IMR-90 (cell line): ENCODE data around the gene SORCS1. TPM values are rescaled to one million over a fixed set of nuclear protein-coding genes. Genes with fewer than 3 reads are reported as not detected.

Experiments used
- ATAC-seq: fragments of 200-7000 bp; cut with Tn5 transposase; 2 replicates; pipeline ENCODE4 v1.9.1; 2020; ENCODE audit warnings: low read depth, mild to moderate bottlenecking, moderate library complexity
- BruUV-seq: library from RNA; stranded (reverse); fragments of 400-500 nt; replicated peaks from 2 replicates; lab custom pipeline; 2021; lab: Mats Ljungman, UMichigan
- CTCF ChIA-PET: fragments of 300-600 bp; formaldehyde crosslinking; extraction: SDS; loops from one replicate; lab custom pipeline; 2021; ENCODE audit warnings: antibody characterized with exemption; lab: Yijun Ruan, JAX
- POLR2A ChIA-PET: fragments of 300-600 bp; sonication (Branson Sonifier 250); formaldehyde crosslinking; loops from one replicate; lab custom pipeline; 2022; ENCODE audit warnings: antibody characterized with exemption; ENCODE audit not compliant: unreplicated experiment; lab: Charles Lee
- DNase-seq: peaks from one replicate; pipeline ENCODE4 v3.0.0; 2013
- H2AFZ ChIP-seq: replicated peaks from 2 replicates; pipeline ENCODE3; 2013; ENCODE audit warnings: low read length, mild to moderate bottlenecking; ENCODE audit not compliant: poor library complexity
- H2AK5ac ChIP-seq: 2 replicates; pipeline ENCODE4 v1.6.1; 2013; ENCODE audit warnings: low read depth, low read length, inconsistent platforms
- H2AK9ac ChIP-seq: replicated peaks from 2 replicates; pipeline ENCODE3; 2013; ENCODE audit warnings: mild to moderate bottlenecking, low read depth, low read length, moderate library complexity; ENCODE audit not compliant: poor library complexity
- H2BK120ac ChIP-seq: 2 replicates; pipeline ENCODE4 v1.6.1; 2013; ENCODE audit warnings: low read depth, low read length, inconsistent platforms
- H2BK15ac ChIP-seq: 3 replicates; pipeline ENCODE4 v1.6.1; 2013; ENCODE audit warnings: low read depth, low read length, inconsistent platforms
- H2BK20ac ChIP-seq: 2 replicates; pipeline ENCODE4 v1.6.1; 2013; ENCODE audit warnings: low read depth, mild to moderate bottlenecking, inconsistent platforms, low read length, moderate library complexity
- H2BK5ac ChIP-seq: 2 replicates; pipeline ENCODE4 v1.6.1; 2013; ENCODE audit warnings: mild to moderate bottlenecking, low read depth, low read length, inconsistent platforms; ENCODE audit not compliant: poor library complexity, severe bottlenecking
- H3K14ac ChIP-seq: replicated peaks from 2 replicates; pipeline ENCODE4 v1.6.1; 2013; ENCODE audit warnings: low read depth, low read length, inconsistent platforms
- H3K18ac ChIP-seq: 2 replicates; pipeline ENCODE4 v1.6.1; 2013; ENCODE audit warnings: low read depth, low read length, control low read depth
- H3K23ac ChIP-seq: 2 replicates; pipeline ENCODE4 v1.6.1; 2013; ENCODE audit warnings: low read depth, low read length, inconsistent platforms
- H3K27ac ChIP-seq: 2 replicates; pipeline ENCODE4 v1.5.1; 2013; ENCODE audit warnings: mild to moderate bottlenecking, control low read depth, low read length; ENCODE audit not compliant: insufficient read depth
- H3K27me3 ChIP-seq: 2 replicates; pipeline ENCODE4 v1.6.1; 2013; ENCODE audit warnings: low read length; ENCODE audit not compliant: control insufficient read depth, insufficient read depth
- H3K36me3 ChIP-seq: 2 replicates; pipeline ENCODE4 v1.6.1; 2013; ENCODE audit warnings: low read length, mixed read lengths; ENCODE audit not compliant: control insufficient read depth, insufficient read depth
- H3K4ac ChIP-seq: 2 replicates; pipeline ENCODE4 v1.6.1; 2013; ENCODE audit warnings: low read depth, low read length, inconsistent platforms
- H3K4me1 ChIP-seq: 2 replicates; pipeline ENCODE4 v1.6.1; 2013; ENCODE audit warnings: low read length, mixed read lengths; ENCODE audit not compliant: control insufficient read depth, insufficient read depth
- H3K4me2 ChIP-seq: 2 replicates; pipeline ENCODE4 v1.6.1; 2013; ENCODE audit warnings: low read depth, mild to moderate bottlenecking, control low read depth, low read length, moderate library complexity
- H3K4me3 ChIP-seq: 2 replicates; pipeline ENCODE4 v1.5.1; 2013; ENCODE audit warnings: low read depth, mild to moderate bottlenecking, control low read depth, low read length, moderate library complexity; ENCODE audit not compliant: insufficient read depth
- H3K56ac ChIP-seq: 2 replicates; pipeline ENCODE4 v1.6.1; 2013; ENCODE audit warnings: low read length, inconsistent platforms; ENCODE audit not compliant: insufficient read depth; ENCODE audit errors: extremely low read depth
- H3K79me1 ChIP-seq, 2 experiments: 2 replicates each; pipeline ENCODE4 v1.6.1; 2013; ENCODE audit warnings: low read length in 2 of 2, inconsistent platforms in 1 of 2, low read depth in 1 of 2
- H3K9ac ChIP-seq: 2 replicates; pipeline ENCODE4 v1.6.1; 2013; ENCODE audit warnings: low read depth, low read length, control low read depth
- H3K9me1 ChIP-seq: 2 replicates; pipeline ENCODE4 v1.6.1; 2013; ENCODE audit warnings: low read length, inconsistent platforms; ENCODE audit not compliant: insufficient read depth
- H3K9me3 ChIP-seq: 2 replicates; pipeline ENCODE4 v1.6.1; 2013; ENCODE audit warnings: low read length; ENCODE audit not compliant: control insufficient read depth, insufficient read depth
- H4K20me1 ChIP-seq: 2 replicates; pipeline ENCODE4 v1.6.1; 2013; ENCODE audit warnings: low read length, inconsistent platforms; ENCODE audit not compliant: insufficient read depth
- H4K5ac ChIP-seq: 2 replicates; pipeline ENCODE4 v1.6.1; 2013; ENCODE audit warnings: mild to moderate bottlenecking, low read depth, low read length, control low read depth
- H4K8ac ChIP-seq, 2 experiments: 2 replicates each; pipeline ENCODE4 v1.6.1; 2013; ENCODE audit warnings: low read depth in 2 of 2, low read length in 2 of 2, control low read depth in 1 of 2, inconsistent platforms in 1 of 2
- H4K91ac ChIP-seq: 2 replicates; pipeline ENCODE4 v1.6.1; 2013; ENCODE audit warnings: low read depth, low read length, inconsistent platforms; ENCODE audit not compliant: insufficient read depth
- BHLHE40 ChIP-seq: fragments of 150-350 bp; IDR thresholded peaks from 2 replicates; pipeline ENCODE4 v1.6.1; 2016; ENCODE audit warnings: mild to moderate bottlenecking, low read depth, low read length
- CEBPB ChIP-seq: IDR thresholded peaks from 2 replicates; pipeline ENCODE4 v1.6.1; 2012; ENCODE audit warnings: low read depth, low read length, improper control_type of control experiment
- CHD1 ChIP-seq: IDR thresholded peaks from 2 replicates; pipeline ENCODE4 v1.6.1; 2012; ENCODE audit warnings: low read depth, low read length, improper control_type of control experiment
- FOS ChIP-seq: fragments of 150-350 bp; IDR thresholded peaks from 2 replicates; pipeline ENCODE4 v1.6.1; 2016; ENCODE audit warnings: low read depth, low read length
- MAFK ChIP-seq: IDR thresholded peaks from 2 replicates; pipeline ENCODE4 v1.6.1; 2012; ENCODE audit warnings: low read depth, low read length, improper control_type of control experiment
- MAZ ChIP-seq: IDR thresholded peaks from 2 replicates; pipeline ENCODE4 v1.6.1; 2012; ENCODE audit warnings: low read depth, mild to moderate bottlenecking, low read length, improper control_type of control experiment, moderate library complexity, borderline replicate concordance
- MXI1 ChIP-seq: IDR thresholded peaks from 2 replicates; pipeline ENCODE4 v1.6.1; 2012; ENCODE audit warnings: low read depth, mild to moderate bottlenecking, low read length, moderate library complexity, borderline replicate concordance
- NFE2L2 ChIP-seq: fragments of 150-350 bp; IDR thresholded peaks from 2 replicates; pipeline ENCODE4 v1.6.1; 2016; ENCODE audit warnings: low read depth, mild to moderate bottlenecking, low read length
- RAD21 ChIP-seq: IDR thresholded peaks from 2 replicates; pipeline ENCODE4 v1.6.1; 2012; ENCODE audit warnings: low read length, improper control_type of control experiment
- RCOR1 ChIP-seq: IDR thresholded peaks from 2 replicates; pipeline ENCODE4 v1.6.1; 2012; ENCODE audit warnings: mild to moderate bottlenecking, low read length, improper control_type of control experiment; ENCODE audit not compliant: insufficient replicate concordance
- WGBS, 2 experiments: methylation state at CpG; one replicate each; pipeline versions ENCODE4 v1.1.5 to v1.1.7; 2013; ENCODE audit warnings: missing lambda C conversion rate in 2 of 2; ENCODE audit not compliant: insufficient read length in 1 of 2; ENCODE audit errors: extremely low coverage in 2 of 2; 5-methylcytosine and 5-hydroxymethylcytosine counted together
- dilution Hi-C: fragments of 300-500 bp; cut with HindIII; formaldehyde crosslinking; loops from one replicate; pipeline ENCODE4 v1.14.3; 2018; ENCODE audit warnings: low sequenced_read_pairs; ENCODE audit not compliant: unreplicated experiment
- in situ Hi-C: fragments of 300-500 bp; cut with MboI; formaldehyde crosslinking; loops from 3 replicates; pipeline ENCODE4 v1.14.3; 2019; ENCODE audit warnings: low sequenced_read_pairs, inconsistent platforms, mixed read lengths
- intact Hi-C: fragments of 100-400 bp; cut with micrococcal nuclease; formaldehyde crosslinking; loops from 2 replicates; pipeline ENCODE4 v1.10.0; 2022
- polyA plus RNA-seq, 3 experiments: library from polyadenylated mRNA; depleted of rRNA; stranded (reverse); fragments of >200 nt; gene quantifications; 2 replicates each; pipeline ENCODE4 v1.2.3, GENCODE V29; 2012; ENCODE audit warnings: low replicate concordance in 1 of 3
- total RNA-seq: library from RNA; depleted of rRNA; stranded (reverse); fragments of >200 nt; gene quantifications from 2 replicates; pipeline ENCODE4 v1.2.3, GENCODE V29; 2012
- TF ChIP-seq, protein P1 (sequence below): fragments of 150-350 bp; IDR thresholded peaks from 2 replicates; pipeline ENCODE4 v1.6.1; 2016; ENCODE audit warnings: low read depth, mild to moderate bottlenecking, low read length, moderate library complexity, borderline replicate concordance

Gene SORCS1
- total and polyA plus RNA-seq, 2 of the 4 experiments (the other 2 are of a cell fraction) = under 0.01 TPM; not detected in 1

DNA sequence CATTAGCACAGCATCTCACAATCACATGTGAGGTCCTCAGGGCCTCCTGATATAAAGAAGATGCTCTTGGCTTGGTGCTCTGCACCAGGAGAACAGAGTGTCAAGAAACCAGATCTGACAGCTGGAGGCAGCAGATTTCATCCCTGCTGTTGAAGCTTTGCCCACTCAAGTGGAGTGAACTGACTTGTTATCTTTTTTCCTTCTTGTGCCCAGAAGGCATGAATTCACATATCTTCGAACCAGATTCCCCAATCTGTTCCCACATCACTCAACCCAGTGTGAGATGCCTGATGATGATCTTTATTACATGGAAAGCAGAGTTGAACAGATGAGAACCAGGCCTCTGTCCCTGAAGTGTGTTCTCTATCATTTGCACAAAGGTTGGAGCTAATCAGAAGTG is 521.0 kb downstream of the SORCS1 start:
- DNase-seq (no peak), ATAC-seq (no peak)
- no peak overlapping the region for H2AK5ac ChIP-seq
- no peak overlapping the region for H3K23ac ChIP-seq
- WGBS, 2 experiments = no CpG with 5 or more reads among the region's 1 CpG
- H2AFZ ChIP-seq = no peak overlapping the region
- H3K18ac ChIP-seq = no peak overlapping the region
- no peaks in the 10 kb centered on the region for H3K9me3 ChIP-seq
- H2BK5ac ChIP-seq = no peak overlapping the region
- intact Hi-C loops = no loop called here
- no peak overlapping the region for H2BK120ac ChIP-seq
- ChIA-PET POLR2A (no interaction called here), CTCF (no interaction called here)
- no peak overlapping the region for H2AK9ac ChIP-seq
- no peak overlapping the region for H3K4me3 ChIP-seq
- no peaks in the 10 kb centered on the region for H3K79me1 ChIP-seq
- H2BK20ac ChIP-seq = no peak overlapping the region
- no peak overlapping the region for H3K27ac ChIP-seq
- H3K56ac ChIP-seq = no peak overlapping the region
- H3K27me3 ChIP-seq = no peaks in the 10 kb centered on the region
- no peaks in the 10 kb centered on the region for H3K4me1 ChIP-seq
- no peak overlapping the region for H4K5ac ChIP-seq
- H4K20me1 ChIP-seq = no peaks in the 10 kb centered on the region
- H3K14ac ChIP-seq = no peak overlapping the region
- dilution Hi-C loops = no loop called here
- H3K9ac ChIP-seq = no peak overlapping the region
- H3K4ac ChIP-seq = no peak overlapping the region
- H4K8ac ChIP-seq = no peak overlapping the region
- H3K4me2 ChIP-seq = no peak overlapping the region
- H3K9me1 ChIP-seq = no peaks in the 10 kb centered on the region
- H2BK15ac ChIP-seq = no peak overlapping the region
- TF ChIP-seq BHLHE40 = no peak
- TF ChIP-seq MXI1 = no peak
- TF ChIP-seq FOS = no peak
- no peak for TF ChIP-seq RCOR1
- TF ChIP-seq NFE2L2 = no peak
- TF ChIP-seq CEBPB = no peak
- TF ChIP-seq RAD21 = no peak
- TF ChIP-seq, protein P1, sequence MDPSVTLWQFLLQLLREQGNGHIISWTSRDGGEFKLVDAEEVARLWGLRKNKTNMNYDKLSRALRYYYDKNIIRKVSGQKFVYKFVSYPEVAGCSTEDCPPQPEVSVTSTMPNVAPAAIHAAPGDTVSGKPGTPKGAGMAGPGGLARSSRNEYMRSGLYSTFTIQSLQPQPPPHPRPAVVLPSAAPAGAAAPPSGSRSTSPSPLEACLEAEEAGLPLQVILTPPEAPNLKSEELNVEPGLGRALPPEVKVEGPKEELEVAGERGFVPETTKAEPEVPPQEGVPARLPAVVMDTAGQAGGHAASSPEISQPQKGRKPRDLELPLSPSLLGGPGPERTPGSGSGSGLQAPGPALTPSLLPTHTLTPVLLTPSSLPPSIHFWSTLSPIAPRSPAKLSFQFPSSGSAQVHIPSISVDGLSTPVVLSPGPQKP = no peak
- no peak for TF ChIP-seq MAFK
- no peak for TF ChIP-seq MAZ
- TF ChIP-seq CHD1 = no peak
- in situ Hi-C loops = no loop called here
- H4K91ac ChIP-seq = no peak overlapping the region
- no peaks in the 10 kb centered on the region for H3K36me3 ChIP-seq
- BruUV-seq = no TSS peak
